Measurements from ENCODE around the gene DOCK10. TPM values are rescaled to one million over a fixed set of nuclear protein-coding genes. Genes with fewer than 3 reads are reported as not detected.

Gene DOCK10
- polyA plus RNA-seq, 1 donor (not counting 4 experiments of a cell fraction or from before 2014, with no cell fraction given) = 2.5 TPM

GRCh38 chr2:224999754-225000153 is 42.5 kb downstream of the DOCK10 start:
- Histone ChIP-seq H3K27ac (ENCODE audit: control insufficient read depth, insufficient read depth, low read length) (no peak overlapping the region), H3K4me1 (ENCODE audit: control insufficient read depth, extremely low read depth, insufficient read depth, low read length) (peaks cover 8% of the 10 kb centered on the region), H3K4me2 (ENCODE audit: control insufficient read depth, extremely low read depth, insufficient read depth, low read depth, low read length) (no peak overlapping the region), H3K79me2 (ENCODE audit: control insufficient read depth, insufficient read depth, low read length) (no peaks in the 10 kb centered on the region), H3K27me3 (ENCODE audit: control insufficient read depth, extremely low read depth, insufficient read depth, low read length) (no peaks in the 10 kb centered on the region), H3K9ac (ENCODE audit: control insufficient read depth, extremely low read depth, insufficient read depth, low read length) (no peak overlapping the region), H3K4me3 (ENCODE audit: control insufficient read depth in 2 of 3, extremely low read depth in 1 of 3, insufficient read depth in 2 of 3, low read depth in 1 of 3, low read length in 3 of 3) (no peak overlapping the region), H3K36me3 (ENCODE audit: control insufficient read depth in 2 of 2, extremely low read depth in 1 of 2, insufficient read depth in 2 of 2, low read length in 2 of 2) (no peaks in the 10 kb centered on the region), H4K20me1 (ENCODE audit: control insufficient read depth, extremely low read depth, insufficient read depth, low read length) (no peaks in the 10 kb centered on the region), H2AFZ (ENCODE audit: control insufficient read depth, low read length) (no peak overlapping the region), H3K9me3 (ENCODE audit: control insufficient read depth, low read depth, low read length) (no peaks in the 10 kb centered on the region), H3K9me1 (ENCODE audit: control insufficient read depth, extremely low read depth, insufficient read depth, low read length) (no peaks in the 10 kb centered on the region)
- dilution Hi-C loops (cut with MboI; ENCODE audit: extremely low pct_ligation_motif_present, low sequenced_read_pairs) = no loop called here
- no peak for DNase-seq (ENCODE audit: low read depth, low spot score)
- TF ChIP-seq EZH2 (IDR thresholded peaks at IDR 0.05; ENCODE audit: low read length) (no peak), CTCF (optimal IDR thresholded peaks at IDR 0.05 in 1 of 3, IDR thresholded peaks at IDR 0.05 in 1 of 3, conservative IDR thresholded peaks at IDR 0.05 in 1 of 3; ENCODE audit: extremely low read depth in 1 of 3, insufficient read depth in 2 of 3, low read length in 3 of 3) (no peak)
- FAIRE-seq = no peak

GRCh38 chr2:224999321-224999720 is 42.9 kb downstream of the DOCK10 start:
- Histone ChIP-seq H3K4me3 (ENCODE audit: control insufficient read depth in 2 of 3, extremely low read depth in 1 of 3, insufficient read depth in 2 of 3, low read depth in 1 of 3, low read length in 3 of 3) (no peak overlapping the region), H3K9ac (ENCODE audit: control insufficient read depth, extremely low read depth, insufficient read depth, low read length) (no peak overlapping the region), H3K4me1 (ENCODE audit: control insufficient read depth, extremely low read depth, insufficient read depth, low read length) (peaks cover 3% of the 10 kb centered on the region), H3K27me3 (ENCODE audit: control insufficient read depth, extremely low read depth, insufficient read depth, low read length) (no peaks in the 10 kb centered on the region), H3K4me2 (ENCODE audit: control insufficient read depth, extremely low read depth, insufficient read depth, low read depth, low read length) (no peak overlapping the region), H3K9me1 (ENCODE audit: control insufficient read depth, extremely low read depth, insufficient read depth, low read length) (no peaks in the 10 kb centered on the region), H3K36me3 (ENCODE audit: control insufficient read depth in 2 of 2, extremely low read depth in 1 of 2, insufficient read depth in 2 of 2, low read length in 2 of 2) (no peaks in the 10 kb centered on the region), H2AFZ (ENCODE audit: control insufficient read depth, low read length) (no peak overlapping the region), H4K20me1 (ENCODE audit: control insufficient read depth, extremely low read depth, insufficient read depth, low read length) (no peaks in the 10 kb centered on the region), H3K9me3 (ENCODE audit: control insufficient read depth, low read depth, low read length) (no peaks in the 10 kb centered on the region), H3K79me2 (ENCODE audit: control insufficient read depth, insufficient read depth, low read length) (no peaks in the 10 kb centered on the region), H3K27ac (ENCODE audit: control insufficient read depth, insufficient read depth, low read length) (no peak overlapping the region)
- FAIRE-seq = no peak
- no peak for TF ChIP-seq CTCF (optimal IDR thresholded peaks at IDR 0.05 in 1 of 3, IDR thresholded peaks at IDR 0.05 in 1 of 3, conservative IDR thresholded peaks at IDR 0.05 in 1 of 3; ENCODE audit: extremely low read depth in 1 of 3, insufficient read depth in 2 of 3, low read length in 3 of 3)
- no peak for TF ChIP-seq EZH2 (IDR thresholded peaks at IDR 0.05; ENCODE audit: low read length)
- DNase-seq (ENCODE audit: low read depth, low spot score) = no peak
- dilution Hi-C loops (cut with MboI; ENCODE audit: extremely low pct_ligation_motif_present, low sequenced_read_pairs) = no loop called here
